DND-41 (cell line): ENCODE results near the gene AANAT.

Experiments used
- ATAC-seq: fragments of 200-7000 bp; cut with Tn5 transposase; 3 replicates; pipeline ENCODE4 v1.9.1; 2021; ENCODE audit warnings: low read depth; ENCODE audit not compliant: insufficient read depth
- DNase-seq: peaks from one replicate; pipeline ENCODE4 v3.0.0-alpha.2; 2020
- H2AFZ ChIP-seq: 2 replicates; pipeline ENCODE4 v1.6.0; 2012; ENCODE audit warnings: low read depth, low read length
- H3K27ac ChIP-seq: 2 replicates; pipeline ENCODE4 v1.5.1; 2012; ENCODE audit warnings: low read length, inconsistent platforms
- H3K27me3 ChIP-seq: fragments of 200-600 bp; sonication (generic); 2 replicates; pipeline ENCODE4 v1.6.0; 2012; ENCODE audit warnings: low read length, mild to moderate bottlenecking, inconsistent platforms; ENCODE audit not compliant: insufficient read depth, poor library complexity
- H3K36me3 ChIP-seq: 2 replicates; pipeline ENCODE4 v1.5.1; 2012; ENCODE audit warnings: low read length, inconsistent platforms; ENCODE audit not compliant: insufficient read depth
- H3K4me1 ChIP-seq: 2 replicates; pipeline ENCODE4 v1.5.1; 2012; ENCODE audit warnings: mild to moderate bottlenecking, low read length; ENCODE audit not compliant: insufficient read depth
- H3K4me2 ChIP-seq: 2 replicates; pipeline ENCODE4 v1.6.0; 2012; ENCODE audit warnings: mild to moderate bottlenecking, moderate library complexity, low read length, inconsistent platforms; ENCODE audit not compliant: insufficient read depth
- H3K4me3 ChIP-seq, 2 experiments: fragments of 200-600 bp in 1 of 2; shearing (Covaris generic) in 1 of 2; 2 replicates each; pipeline ENCODE4 v1.5.1; 2012 to 2016; ENCODE audit warnings: inconsistent platforms in 2 of 2, low read length in 2 of 2, mild to moderate bottlenecking in 2 of 2, low read depth in 1 of 2, moderate library complexity in 1 of 2
- H3K79me2 ChIP-seq: 2 replicates; pipeline ENCODE4 v1.6.0; 2012; ENCODE audit warnings: low read length, inconsistent platforms; ENCODE audit not compliant: insufficient read depth
- H3K9ac ChIP-seq: 2 replicates; pipeline ENCODE4 v1.6.0; 2012; ENCODE audit warnings: low read depth, mild to moderate bottlenecking, inconsistent platforms, low read length, moderate library complexity
- H3K9me3 ChIP-seq: 2 replicates; pipeline ENCODE4 v1.5.1; 2012; ENCODE audit warnings: low read length, moderate library complexity, mild to moderate bottlenecking, inconsistent platforms; ENCODE audit not compliant: insufficient read depth, severe bottlenecking
- H4K20me1 ChIP-seq: 2 replicates; pipeline ENCODE4 v1.6.0; 2012; ENCODE audit warnings: low read length; ENCODE audit not compliant: insufficient read depth
- EZH2 ChIP-seq: IDR thresholded peaks from 3 replicates; pipeline ENCODE4 v1.6.1; 2012; ENCODE audit warnings: borderline replicate concordance, low read depth, mild to moderate bottlenecking, moderate library complexity, low read length, inconsistent platforms; ENCODE audit not compliant: severe bottlenecking
- TF ChIP-seq, protein P1 (sequence below): IDR thresholded peaks from 2 replicates; pipeline ENCODE4 v1.5.1; 2012; ENCODE audit warnings: borderline replicate concordance, low read length, moderate library complexity, mild to moderate bottlenecking; ENCODE audit not compliant: poor library complexity, severe bottlenecking; ENCODE audit errors: extremely low read depth

AANAT gene

DNA sequence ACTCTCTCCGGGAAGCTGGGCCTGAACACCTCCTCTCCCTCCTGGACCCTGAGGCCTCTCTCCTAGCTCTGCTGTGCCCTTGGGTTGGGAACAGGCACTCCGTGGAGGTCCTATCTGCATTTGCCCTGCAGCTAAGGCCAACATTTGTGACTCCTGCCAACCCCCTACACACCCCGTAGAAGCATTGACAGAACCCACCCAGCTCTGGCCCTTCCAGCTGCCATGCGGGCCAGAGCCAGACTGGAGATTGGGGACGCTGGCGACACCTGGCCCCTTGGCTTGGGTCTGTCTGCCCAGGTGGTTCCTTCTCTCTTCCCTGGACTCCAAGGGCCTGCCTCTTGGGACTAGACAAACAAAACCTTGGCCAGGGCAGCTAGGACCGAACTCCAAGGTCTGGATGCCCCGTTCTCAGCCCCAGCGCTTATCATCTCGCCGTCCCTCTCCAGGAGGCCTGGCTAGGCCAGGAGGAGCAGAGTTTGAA is 34.5 kb downstream of the AANAT start:
- Histone ChIP-seq H3K4me2 (peak overlapping the region; percentile 70), H3K9ac (peak overlapping the region; percentile 26), H3K27ac (no peak overlapping the region), H3K36me3 (no peaks in the 10 kb centered on the region), H4K20me1 (peaks cover 16% of the 10 kb centered on the region; the same call in 1 of the 2 replicates), H2AFZ (peak overlapping the region; percentile 65), H3K27me3 (peaks cover 16% of the 10 kb centered on the region), H3K79me2 (no peaks in the 10 kb centered on the region), H3K9me3 (no peaks in the 10 kb centered on the region), H3K4me1 (peaks cover 17% of the 10 kb centered on the region), H3K4me3 (peak overlapping the region in 1 of 2 experiments; percentile 48; a peak in 2 of 4 replicates)
- DNase-seq, result no peak
- TF ChIP-seq, protein P1, sequence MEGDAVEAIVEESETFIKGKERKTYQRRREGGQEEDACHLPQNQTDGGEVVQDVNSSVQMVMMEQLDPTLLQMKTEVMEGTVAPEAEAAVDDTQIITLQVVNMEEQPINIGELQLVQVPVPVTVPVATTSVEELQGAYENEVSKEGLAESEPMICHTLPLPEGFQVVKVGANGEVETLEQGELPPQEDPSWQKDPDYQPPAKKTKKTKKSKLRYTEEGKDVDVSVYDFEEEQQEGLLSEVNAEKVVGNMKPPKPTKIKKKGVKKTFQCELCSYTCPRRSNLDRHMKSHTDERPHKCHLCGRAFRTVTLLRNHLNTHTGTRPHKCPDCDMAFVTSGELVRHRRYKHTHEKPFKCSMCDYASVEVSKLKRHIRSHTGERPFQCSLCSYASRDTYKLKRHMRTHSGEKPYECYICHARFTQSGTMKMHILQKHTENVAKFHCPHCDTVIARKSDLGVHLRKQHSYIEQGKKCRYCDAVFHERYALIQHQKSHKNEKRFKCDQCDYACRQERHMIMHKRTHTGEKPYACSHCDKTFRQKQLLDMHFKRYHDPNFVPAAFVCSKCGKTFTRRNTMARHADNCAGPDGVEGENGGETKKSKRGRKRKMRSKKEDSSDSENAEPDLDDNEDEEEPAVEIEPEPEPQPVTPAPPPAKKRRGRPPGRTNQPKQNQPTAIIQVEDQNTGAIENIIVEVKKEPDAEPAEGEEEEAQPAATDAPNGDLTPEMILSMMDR, result no peak
- no peak for TF ChIP-seq EZH2
- ATAC-seq, result no peak

DNA sequence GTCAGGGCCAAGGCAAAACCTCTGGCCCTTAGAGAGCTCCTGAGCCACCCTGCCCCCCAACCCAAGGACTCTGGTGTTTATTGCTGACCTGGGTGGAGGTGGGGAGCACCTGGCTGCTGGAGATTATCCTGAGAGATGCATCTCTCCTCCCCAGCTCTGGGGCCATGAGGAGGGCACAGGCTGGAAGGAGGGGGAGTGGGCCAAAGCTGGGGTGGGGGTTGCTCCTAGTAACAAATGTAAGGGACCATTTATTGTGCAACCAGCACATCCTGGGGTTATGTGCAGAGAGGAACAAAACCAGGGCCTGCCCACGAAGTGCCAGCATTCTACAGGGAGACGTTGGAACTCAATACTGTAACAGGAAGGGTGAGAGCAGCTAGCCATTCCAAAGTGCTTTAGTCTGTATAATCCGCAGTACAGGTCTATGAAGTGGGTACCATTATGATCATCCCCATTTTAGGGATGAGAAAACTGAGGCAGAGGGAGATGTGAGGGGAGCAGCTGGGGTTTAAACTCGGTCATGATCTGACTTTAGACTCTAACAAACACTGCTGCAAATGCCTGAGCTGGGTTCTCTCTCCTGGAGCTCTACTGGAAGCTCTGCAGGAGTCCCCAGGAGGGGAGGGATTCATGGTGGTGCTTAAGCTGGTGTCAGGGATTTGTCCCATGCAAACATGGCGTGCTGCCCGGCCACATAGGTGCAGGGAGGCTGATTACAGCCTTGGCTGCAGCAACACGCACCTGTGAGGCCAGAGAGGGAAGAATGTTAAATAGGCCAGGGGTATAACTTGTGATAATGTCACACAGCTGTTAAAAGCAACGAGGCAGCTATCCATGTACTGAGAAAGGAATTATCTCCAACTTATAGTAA is 35.2 kb downstream of the AANAT start:
- H3K36me3 ChIP-seq, result no peaks in the 10 kb centered on the region
- TF ChIP-seq, protein P1, result no peak
- TF ChIP-seq EZH2, result no peak
- peak overlapping the region; percentile 26; the same call in 1 of the 2 replicates for H3K9ac ChIP-seq
- DNase-seq (no peak), ATAC-seq (no peak)
- H3K9me3 ChIP-seq, result no peaks in the 10 kb centered on the region
- peaks cover 21% of the 10 kb centered on the region for H3K27me3 ChIP-seq
- H3K4me3 ChIP-seq, result no peak overlapping the region
- peak overlapping the region; percentile 70 for H3K4me2 ChIP-seq
- H4K20me1 ChIP-seq, result peaks cover 10% of the 10 kb centered on the region; the same call in 1 of the 2 replicates
- H2AFZ ChIP-seq, result peak overlapping the region; percentile 65; the same call in 1 of the 2 replicates
- H3K27ac ChIP-seq, result no peak overlapping the region
- H3K4me1 ChIP-seq, result peaks cover 17% of the 10 kb centered on the region
- no peaks in the 10 kb centered on the region for H3K79me2 ChIP-seq

DNA sequence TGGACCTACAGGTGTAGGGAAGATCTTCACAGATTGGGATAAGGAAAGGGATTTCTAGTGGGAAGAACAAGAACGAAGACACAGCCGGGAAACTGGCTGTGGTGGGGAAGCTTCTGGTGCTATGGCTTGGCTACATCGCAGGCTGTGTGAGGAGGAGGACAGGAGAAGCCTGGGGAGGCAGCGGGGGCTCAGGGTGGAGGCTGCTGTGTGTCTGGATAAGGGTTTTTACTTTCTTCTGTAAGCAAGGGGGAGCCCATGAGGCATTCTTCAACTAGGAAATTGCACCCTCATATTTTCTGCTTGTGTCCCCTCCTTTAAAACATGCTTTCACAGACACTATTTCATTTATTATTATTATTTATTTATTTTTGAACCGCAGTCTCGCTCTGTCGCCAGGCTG is 36.7 kb downstream of the AANAT start:
- peaks cover 10% of the 10 kb centered on the region; the same call in 1 of the 2 replicates for H4K20me1 ChIP-seq
- ATAC-seq, result no peak
- no peak overlapping the region for H3K4me3 ChIP-seq
- H3K4me1 ChIP-seq, result peaks cover 17% of the 10 kb centered on the region
- DNase-seq, result no peak
- H2AFZ ChIP-seq, result no peak overlapping the region
- TF ChIP-seq, protein P1, result no peak
- no peak for TF ChIP-seq EZH2
- peaks cover 26% of the 10 kb centered on the region for H3K27me3 ChIP-seq
- H3K9me3 ChIP-seq, result no peaks in the 10 kb centered on the region
- no peaks in the 10 kb centered on the region for H3K79me2 ChIP-seq
- no peaks in the 10 kb centered on the region for H3K36me3 ChIP-seq
- no peak overlapping the region for H3K9ac ChIP-seq
- H3K4me2 ChIP-seq, result no peak overlapping the region
- H3K27ac ChIP-seq, result no peak overlapping the region
